Colonic mucosa (tissue), 4 donors: Measurements from ENCODE around the gene OSBPL2. TPM values are rescaled to one million over a fixed set of nuclear protein-coding genes. Genes with fewer than 3 reads are reported as not detected.

Source experiments
- DNase-seq: peaks from one replicate; pipeline ENCODE4 v3.0.0-alpha.2; 2020
- H3K27ac ChIP-seq: fragments of 200-600 bp; one replicate; pipeline ENCODE4 v1.8.0; 2021
- H3K27me3 ChIP-seq: fragments of 200-600 bp; one replicate; pipeline ENCODE4 v1.8.0; 2021
- H3K36me3 ChIP-seq: fragments of 200-600 bp; one replicate; pipeline ENCODE4 v1.8.0; 2021
- H3K4me1 ChIP-seq: fragments of 200-600 bp; one replicate; pipeline ENCODE4 v1.8.0; 2021; ENCODE audit warnings: mild to moderate bottlenecking
- H3K4me3 ChIP-seq: fragments of 200-600 bp; one replicate; pipeline ENCODE4 v1.8.0; 2021
- H3K9ac ChIP-seq, 2 donors: one replicate each; pipeline ENCODE4 v1.7.0; 2013; ENCODE audit warnings: control low read depth in 2 of 2, low read depth in 2 of 2, low read length in 2 of 2
- H3K9me3 ChIP-seq: fragments of 200-600 bp; one replicate; pipeline ENCODE4 v1.8.0; 2021
- CTCF ChIP-seq: fragments of 200-600 bp; IDR thresholded peaks from one replicate; pipeline ENCODE4 v1.8.0; 2022; ENCODE audit warnings: antibody characterized with exemption, mild to moderate bottlenecking
- intact Hi-C: fragments of 100-400 bp; cut with DNase I; formaldehyde crosslinking; loops from one replicate; pipeline ENCODE4 v1.14.1; 2022
- total RNA-seq, 2 donors: library from RNA; stranded (reverse); fragmentation: NEBNext Ultra II Directional in 1 of 2; extraction: Animal tissue kit (Norgen Biotek cat#: 25700) in 1 of 2; gene quantifications; one replicate each; pipeline ENCODE4 v1.2.1, GENCODE V29; 2021
- donor health status: healthy.
- donor health status: DM: no; HTN: no; CAD: no.
- donor health status: DM: no; HTN: no; CAD: no.

The OSBPL2 gene
- total RNA-seq, 2 donors from 2014 or later: 77.3 to 102 TPM

- Histone ChIP-seq H3K27ac (no peak overlapping the region), H3K9ac (peak overlapping the region in 1 of 2 donors; percentile 12), H3K36me3 (no peaks in the 10 kb centered on the region), H3K9me3 (no peaks in the 10 kb centered on the region), H3K4me3 (no peak overlapping the region), H3K27me3 (no peaks in the 10 kb centered on the region), H3K4me1 (no peaks in the 10 kb centered on the region)
- intact Hi-C loops: no loop called here
- TF ChIP-seq CTCF: no peak
- no peak for DNase-seq
Observed at GRCh38 chr20:62337558-62338293, 99.4 kb downstream of the OSBPL2 start.

- H3K36me3 ChIP-seq: no peaks in the 10 kb centered on the region
- no peak overlapping the region for H3K9ac ChIP-seq
- no peaks in the 10 kb centered on the region for H3K27me3 ChIP-seq
- H3K4me1 ChIP-seq: no peaks in the 10 kb centered on the region
- TF ChIP-seq CTCF: no peak
- intact Hi-C loops: no loop called here
- H3K9me3 ChIP-seq: no peaks in the 10 kb centered on the region
- H3K4me3 ChIP-seq: no peak overlapping the region
- H3K27ac ChIP-seq: no peak overlapping the region
- DNase-seq: no peak
Observed at GRCh38 chr20:62338294-62338620, 99.9 kb downstream of the OSBPL2 start.

- no peak overlapping the region for H3K27ac ChIP-seq
- intact Hi-C loops: no loop called here
- H3K9ac ChIP-seq: no peak overlapping the region
- no peaks in the 10 kb centered on the region for H3K9me3 ChIP-seq
- no peak for DNase-seq
- no peaks in the 10 kb centered on the region for H3K27me3 ChIP-seq
- TF ChIP-seq CTCF: no peak
- no peaks in the 10 kb centered on the region for H3K36me3 ChIP-seq
- no peak overlapping the region for H3K4me3 ChIP-seq
- H3K4me1 ChIP-seq: no peaks in the 10 kb centered on the region
Observed at GRCh38 chr20:62339647-62340062, 101.3 kb downstream of the OSBPL2 start.

- H3K36me3 ChIP-seq: no peaks in the 10 kb centered on the region
- intact Hi-C loops: no loop called here
- H3K27ac ChIP-seq: no peak overlapping the region
- H3K4me1 ChIP-seq: no peaks in the 10 kb centered on the region
- no peak overlapping the region for H3K9ac ChIP-seq
- no peaks in the 10 kb centered on the region for H3K9me3 ChIP-seq
- no peak for TF ChIP-seq CTCF
- no peaks in the 10 kb centered on the region for H3K27me3 ChIP-seq
- DNase-seq: no peak
- no peak overlapping the region for H3K4me3 ChIP-seq
Observed at GRCh38 chr20:62342910-62343309, 104.6 kb downstream of the OSBPL2 start.

GRCh38 chr20:62344092-62344491 lies 105.8 kb downstream of the OSBPL2 start:
- H3K9ac ChIP-seq: no peak overlapping the region
- no peak overlapping the region for H3K27ac ChIP-seq
- no peaks in the 10 kb centered on the region for H3K9me3 ChIP-seq
- intact Hi-C loops: no loop called here
- H3K4me3 ChIP-seq: no peak overlapping the region
- DNase-seq: no peak
- H3K36me3 ChIP-seq: no peaks in the 10 kb centered on the region
- no peaks in the 10 kb centered on the region for H3K27me3 ChIP-seq
- TF ChIP-seq CTCF: no peak
- no peaks in the 10 kb centered on the region for H3K4me1 ChIP-seq
